ENCODE results near the gene STAB2.
"Not testable (repeated sequence)": the region's sequence is repeated elsewhere in the genome, so short reads cannot be mapped to it uniquely, and the experiment has no call there.

STAB2 gene

DNA sequence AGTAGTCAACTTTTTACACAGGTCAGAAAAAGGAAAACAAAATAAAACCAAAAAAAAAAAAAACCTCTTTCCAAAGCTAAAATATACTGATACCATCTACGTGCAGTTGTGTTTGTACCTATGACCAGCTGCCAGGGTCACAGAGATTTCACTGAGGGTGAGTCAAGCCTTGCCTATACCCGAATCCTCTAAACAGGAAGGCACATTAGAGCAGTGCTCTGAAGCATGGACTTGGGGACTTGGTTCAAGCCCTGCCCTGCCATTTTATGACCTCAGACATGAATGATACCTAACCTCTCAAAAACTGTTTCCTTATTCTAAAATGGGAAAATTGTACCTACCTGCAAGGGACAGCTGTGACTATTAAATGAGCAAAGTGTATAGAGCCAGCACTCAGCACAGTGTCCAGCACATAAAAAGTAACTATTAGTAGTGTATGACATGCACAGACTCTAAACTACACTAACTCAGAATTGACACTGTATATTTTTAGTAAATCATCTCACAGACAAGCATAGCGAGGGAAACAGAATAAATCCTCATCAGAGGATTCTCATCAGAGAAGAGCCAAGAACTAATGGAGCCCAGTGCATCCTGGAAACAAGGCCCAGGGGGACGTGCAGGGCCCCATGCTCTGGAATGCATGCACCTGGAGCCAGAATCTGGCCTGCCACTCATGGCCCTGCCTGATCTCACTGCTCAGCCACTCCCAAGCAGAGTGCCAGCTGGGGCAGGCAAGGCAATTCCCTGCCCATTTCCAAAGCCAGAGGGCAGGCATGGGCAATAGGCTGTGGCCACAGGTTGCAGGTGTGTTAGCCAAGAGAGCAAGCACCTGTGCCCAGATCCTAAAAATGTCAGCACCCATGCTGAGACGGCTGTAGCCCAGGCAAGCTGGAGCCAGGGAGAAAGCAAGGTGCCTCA, 196.9 kb downstream of the STAB2 start:
- DNase-seq: no peak

DNA sequence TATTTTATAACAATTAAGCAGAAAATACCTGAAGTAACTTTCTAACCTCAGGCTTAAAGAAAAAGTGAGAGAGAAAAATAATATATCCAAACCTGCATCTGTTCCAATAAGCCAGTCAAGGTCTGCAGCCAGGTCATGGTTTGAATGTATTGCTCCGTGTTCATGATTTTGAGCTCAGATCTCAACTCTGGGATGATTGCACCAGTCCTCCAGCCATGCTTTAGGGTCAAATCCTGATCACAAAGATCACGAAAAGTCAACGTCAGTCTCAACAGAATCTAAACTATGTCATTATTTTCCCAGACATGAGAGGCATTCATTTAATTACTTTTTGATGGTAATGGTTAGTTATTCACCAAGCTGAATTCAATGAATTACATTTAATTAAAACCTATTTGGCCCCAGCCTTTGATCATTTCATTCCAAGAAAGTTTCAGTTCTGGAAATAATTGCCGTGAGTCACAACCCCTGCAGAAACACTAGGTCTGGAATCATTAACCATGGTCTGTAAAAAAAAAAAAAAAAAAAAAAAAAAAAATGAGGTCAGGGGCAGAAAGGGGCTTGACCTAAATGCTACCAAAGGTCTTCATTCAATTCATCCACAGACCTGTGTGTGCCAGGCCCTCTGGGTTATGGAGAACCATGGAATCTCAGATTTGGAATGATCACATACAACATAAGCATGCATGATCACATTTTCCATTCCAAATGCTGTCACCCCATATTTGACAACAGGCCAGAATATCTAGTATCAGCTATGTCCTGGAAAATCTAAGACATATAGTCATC, 198.4 kb downstream of the STAB2 start:
- DNase-seq: no peak

DNA sequence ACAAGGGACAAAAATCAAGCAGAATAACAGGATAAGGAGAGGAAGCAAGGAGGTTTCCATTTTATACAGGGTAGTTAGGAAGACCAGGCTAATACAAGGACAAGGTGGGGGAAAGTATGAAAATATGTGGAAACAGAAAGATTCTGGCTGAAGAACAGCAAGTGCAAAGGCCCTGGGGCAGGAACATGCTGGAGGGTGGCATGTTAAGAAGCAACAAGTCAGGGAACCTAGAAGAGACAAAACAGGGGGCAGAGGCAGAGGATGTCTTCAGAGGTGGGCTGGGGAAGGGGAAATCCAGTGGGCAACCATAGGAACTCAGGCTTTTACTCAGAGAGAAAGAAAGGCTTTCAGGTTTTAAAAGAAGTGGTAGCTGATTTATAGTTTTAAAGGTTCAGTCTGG, 199.1 kb downstream of the STAB2 start:
- no peak for DNase-seq

DNA sequence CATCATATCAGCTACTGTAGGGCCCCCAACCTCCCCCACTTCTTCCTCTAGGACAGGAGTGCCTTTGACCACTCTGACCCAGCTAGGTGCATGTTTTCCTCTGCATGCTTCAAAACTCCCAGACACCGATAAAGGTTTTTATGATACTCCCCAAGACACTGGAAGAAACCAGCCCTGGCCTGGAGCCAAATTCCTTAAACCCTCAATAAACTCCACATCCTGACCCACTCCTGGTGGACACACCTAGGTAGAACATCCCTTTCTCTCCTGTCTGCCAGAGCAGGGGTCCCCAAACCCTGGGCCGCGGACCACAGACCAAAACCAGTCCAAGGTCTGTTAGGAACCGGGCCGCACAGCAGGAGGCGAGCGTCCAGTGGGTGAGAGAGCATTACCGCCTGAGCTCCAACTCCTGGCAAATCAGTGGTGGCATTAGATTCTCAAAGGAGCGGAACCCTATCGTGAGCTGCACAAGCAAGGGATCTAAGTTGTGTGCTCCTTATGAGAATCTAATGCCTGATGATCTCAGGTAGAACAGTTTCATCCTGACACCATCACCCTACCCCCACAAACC, 204.4 kb downstream of the STAB2 start:
- DNase-seq: no peak

DNA sequence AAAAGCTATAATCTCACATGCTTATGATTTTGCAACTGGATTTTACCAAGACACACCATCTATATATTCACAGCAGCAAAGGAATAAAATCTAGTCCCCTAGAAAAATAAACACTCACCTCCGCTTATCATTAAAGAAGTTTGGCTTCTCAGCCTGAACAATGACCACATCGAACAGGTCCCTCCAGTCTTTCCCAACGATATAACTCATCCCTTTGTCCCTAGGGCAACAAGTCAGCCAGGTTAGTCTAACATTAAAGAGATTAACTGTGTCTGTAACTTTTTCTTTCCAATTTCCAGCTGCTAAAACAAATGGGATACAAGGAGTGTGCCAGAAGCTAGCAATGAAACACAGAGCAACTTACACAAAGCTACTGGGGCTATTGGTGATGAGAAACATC, 206.0 kb downstream of the STAB2 start:
- DNase-seq: no peak

DNA sequence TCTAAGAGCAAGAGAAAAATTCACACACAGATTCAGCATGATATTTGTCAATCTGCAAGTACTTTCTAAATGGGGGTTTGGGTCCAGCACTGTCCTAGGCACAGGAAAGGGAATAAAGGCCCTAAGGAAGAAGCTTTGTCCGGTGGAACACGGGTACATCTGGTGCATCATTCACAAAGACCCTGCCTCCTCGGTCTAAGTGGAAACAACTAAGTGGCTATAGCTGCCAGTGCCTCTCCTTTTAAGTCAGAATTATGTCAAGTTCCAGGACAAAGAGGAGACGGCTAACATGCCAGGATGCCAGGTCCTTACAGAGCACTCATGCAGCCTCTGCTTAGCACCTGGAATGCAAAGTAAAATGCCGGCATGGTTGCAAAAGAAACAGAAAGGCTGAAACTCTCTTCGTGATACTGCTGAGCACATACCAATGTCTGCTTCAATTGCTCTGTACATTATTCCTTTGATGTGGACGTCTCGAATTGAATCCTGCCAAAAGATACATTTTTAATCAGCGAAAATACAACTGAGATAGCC, 206.5 kb downstream of the STAB2 start:
- DNase-seq: no peak

DNA sequence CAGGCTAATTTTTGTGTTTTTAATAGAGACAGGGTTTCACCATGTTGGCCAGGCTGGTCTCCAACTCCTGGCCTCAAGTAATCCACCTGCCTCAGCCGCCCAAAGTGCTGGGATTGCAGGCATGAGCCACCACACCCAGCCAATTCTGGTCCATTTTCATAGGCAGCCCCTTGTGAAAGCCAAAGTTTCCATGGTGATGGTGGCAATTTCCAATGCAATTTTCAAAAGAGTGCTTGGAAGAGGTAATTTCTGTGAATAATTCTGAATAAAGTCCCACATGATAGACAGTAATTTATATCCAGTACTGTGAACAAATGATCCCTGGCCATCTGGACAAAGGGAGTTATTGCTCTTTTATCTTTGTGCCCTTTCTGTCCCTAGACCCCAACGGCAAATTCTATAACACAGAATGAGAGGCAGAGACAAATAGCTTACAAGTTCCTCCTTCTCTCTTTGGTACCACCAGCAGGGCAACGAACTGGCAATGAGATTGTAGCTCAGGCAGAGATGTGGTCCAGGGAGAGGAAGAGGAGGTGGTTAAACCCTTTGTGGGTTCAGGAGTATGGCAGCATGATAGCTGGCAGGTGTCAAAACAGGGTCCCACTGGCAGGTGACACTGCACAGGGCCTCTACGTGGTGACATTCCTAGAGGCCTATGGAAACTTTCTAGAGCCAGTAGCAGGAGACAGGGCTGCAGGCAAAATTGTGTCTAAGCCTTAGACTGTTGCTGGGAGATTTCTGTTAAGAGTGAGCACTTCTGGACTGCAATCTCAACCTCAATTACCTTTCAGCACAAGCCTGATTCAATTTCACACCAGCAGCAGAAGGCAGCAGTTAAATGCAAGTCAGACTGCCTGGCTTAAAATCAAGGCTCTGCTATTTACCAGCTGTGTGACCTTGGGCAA, 207.5 kb downstream of the STAB2 start:
- DNase-seq: no peak

DNA sequence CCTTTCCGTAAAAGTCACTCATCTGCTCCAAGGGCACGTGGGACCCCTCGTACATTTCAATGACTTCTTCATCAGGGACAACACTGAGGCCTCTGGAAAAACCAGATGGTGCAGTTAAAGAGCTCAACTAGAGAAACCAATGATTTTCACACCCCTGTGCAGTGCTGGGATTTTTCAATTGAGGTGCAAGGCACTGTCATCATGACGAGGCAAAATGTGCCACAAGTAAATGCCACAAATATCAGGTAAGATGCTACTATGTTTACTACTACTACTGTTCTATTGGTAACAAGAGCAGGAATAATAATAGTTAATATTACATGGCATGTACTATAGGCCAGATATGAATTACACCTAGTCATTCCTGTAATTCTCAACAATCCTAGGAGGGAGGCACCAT, 211.5 kb downstream of the STAB2 start:
- no peak for DNase-seq

DNA sequence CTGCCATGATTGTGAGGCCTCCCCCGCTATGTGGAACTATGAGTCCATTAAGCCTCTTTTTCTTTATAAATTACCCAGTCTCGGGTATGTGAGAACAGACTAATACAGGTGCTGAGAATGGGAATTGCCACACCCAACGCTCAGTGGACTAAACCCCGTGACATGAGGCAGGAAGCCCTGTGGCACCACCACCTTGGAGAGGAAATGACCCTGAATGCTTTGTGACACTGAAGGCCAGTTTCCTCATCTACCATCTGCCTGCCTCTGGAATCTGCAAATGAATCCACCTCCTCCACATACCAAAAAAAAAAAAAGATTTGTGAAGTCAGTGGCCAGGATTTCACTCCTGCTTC, 212.4 kb downstream of the STAB2 start:
- DNase-seq: no peak

DNA sequence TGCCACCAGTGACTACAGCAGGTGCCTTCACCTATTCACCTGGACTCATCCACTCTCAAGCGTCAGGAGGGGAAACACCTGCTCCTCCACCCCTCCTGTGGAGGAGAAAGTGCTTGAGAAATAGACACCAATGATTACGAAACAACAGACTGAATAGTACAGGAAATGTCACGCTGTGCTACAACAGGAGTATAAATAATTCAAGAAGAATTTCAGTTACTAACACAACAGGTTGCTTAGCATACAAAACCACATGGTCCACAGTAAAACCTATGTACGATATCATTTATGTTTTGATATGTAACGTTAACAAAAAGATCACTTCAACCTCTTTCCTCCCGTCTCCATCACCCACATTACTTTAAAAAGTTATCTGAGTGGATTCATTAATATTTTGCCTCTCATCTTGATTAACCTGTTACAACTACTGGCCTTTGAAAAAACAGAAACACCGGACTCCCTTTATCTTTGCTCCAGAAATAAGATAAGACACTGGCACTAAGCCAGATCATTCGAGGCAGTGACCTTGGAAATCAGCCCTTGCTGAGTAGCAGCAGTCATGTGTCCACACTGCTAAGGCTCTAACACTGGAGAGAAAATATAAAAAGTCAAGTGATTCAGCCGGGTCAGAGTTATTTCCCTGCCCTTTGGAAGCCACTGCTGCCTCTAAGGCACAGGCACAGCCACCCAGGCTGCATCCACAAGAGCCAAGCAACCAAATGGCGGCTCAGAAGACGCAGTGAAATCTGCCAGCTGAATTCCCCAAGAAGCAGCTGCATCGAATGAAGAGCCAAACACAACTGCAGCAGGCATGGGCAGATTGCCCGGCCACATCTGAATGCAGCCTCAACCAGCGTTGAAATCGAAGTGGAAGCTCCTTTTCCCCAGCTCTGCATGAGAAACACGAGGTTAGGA, 213.0 kb downstream of the STAB2 start:
- no peak for DNase-seq

DNA sequence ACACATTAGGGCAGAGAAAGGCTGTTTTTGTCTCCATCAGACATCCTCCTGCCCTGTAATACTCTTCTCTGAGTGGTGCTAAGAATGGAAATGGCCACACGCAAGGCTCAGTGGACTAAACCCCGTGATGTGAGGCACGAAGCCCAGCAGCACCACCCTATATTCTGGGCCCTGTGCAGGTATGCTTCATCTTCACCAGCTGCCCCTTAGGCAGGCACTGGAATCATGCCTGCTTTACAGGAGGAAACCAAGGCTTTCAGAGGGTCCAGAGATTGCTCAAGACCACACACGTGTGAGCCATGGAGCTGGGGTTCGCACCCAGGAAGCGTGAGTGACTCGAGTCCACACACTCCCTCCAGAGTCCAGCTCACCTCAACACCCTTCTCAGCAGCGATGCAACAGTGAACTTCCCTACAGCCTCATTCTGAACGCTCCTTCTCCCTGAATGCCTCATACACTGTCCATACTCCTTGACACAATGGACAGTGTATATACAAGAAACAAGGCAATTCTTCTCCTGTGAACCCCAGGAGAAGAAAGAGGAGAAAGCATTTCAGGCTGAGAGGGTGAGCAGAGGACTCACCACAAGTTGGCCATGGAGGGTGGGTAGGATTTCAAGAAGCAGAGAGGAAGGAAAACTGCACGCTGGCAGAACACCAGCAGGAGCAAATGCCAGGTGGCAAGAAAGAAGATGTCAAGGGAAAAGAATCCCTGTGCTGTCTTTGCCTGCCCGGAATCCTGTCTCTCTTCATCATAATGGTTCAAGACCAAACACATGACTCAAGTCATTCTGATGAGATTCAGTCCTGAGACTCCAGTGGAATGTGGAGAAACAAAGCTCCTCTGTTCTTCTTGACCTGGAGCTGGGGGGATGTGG, 214.9 kb downstream of the STAB2 start:
- no peak for DNase-seq

DNA sequence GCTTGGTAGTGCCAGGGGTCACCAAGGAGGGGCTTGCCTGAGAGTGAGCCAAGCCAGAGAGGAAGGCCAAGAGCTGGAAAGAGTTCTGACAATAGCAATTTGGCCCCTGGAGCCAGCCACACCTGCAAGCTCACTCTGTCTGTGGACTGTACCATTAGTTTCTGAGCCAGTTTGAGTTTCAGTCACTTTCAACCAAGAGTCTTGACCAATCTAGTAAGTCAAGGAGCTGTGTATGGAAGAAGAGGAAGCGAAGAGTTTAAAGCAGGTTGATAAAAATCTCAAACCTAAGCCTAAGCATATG, 215.5 kb downstream of the STAB2 start:
- no peak for DNase-seq

DNA sequence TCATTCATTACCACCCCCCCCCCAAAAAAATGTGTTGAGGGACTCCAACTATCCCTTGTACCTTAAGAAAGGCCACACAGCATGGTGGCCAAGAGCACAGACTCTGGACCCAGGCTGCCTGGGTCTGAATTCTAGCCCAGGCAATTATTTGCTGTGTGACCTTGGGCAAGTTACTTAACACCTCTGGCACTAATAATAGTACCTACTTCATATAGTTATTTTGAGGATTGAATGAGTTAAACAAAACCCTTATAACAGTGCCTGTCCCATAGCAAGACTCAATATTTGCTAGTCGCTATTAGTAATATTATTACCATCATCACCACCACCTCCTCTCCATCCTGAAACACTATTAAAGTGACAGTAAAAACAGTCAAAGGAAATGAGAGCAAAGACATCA, 216.8 kb downstream of the STAB2 start:
- no peak for DNase-seq

DNA sequence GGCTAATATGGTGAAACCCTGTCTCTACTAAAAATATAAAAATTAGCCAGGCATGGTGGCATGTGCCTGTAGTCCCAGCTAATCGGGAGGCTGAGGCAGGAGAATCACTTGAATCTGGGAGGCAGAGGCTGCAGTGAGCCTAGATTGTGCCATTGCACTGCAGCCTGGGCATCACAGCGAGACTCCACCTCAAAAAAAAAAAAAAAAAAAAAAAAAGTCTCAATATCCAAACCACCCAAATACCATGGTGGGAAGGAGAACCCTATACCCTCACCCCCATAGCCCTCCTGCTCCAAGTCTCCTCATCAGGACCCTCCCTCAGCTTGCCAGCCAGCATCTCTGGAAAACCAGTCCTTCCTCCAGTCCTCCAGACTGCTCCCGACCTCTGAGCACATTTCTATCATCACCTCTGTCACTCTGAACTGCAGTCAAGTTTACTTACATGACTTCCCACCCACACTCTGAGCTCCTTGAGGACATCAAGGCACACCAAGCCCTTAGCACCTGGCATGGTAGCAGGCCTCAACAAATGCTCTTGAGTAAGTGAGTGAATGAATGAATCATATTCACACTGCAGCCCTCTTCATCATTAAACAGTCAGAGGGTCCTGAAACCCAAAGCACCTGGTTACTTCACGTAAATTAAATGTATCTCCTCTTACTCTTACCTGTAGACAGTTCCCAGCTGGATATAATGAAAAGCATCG, 218.7 kb downstream of the STAB2 start:
- no peak for DNase-seq

DNA sequence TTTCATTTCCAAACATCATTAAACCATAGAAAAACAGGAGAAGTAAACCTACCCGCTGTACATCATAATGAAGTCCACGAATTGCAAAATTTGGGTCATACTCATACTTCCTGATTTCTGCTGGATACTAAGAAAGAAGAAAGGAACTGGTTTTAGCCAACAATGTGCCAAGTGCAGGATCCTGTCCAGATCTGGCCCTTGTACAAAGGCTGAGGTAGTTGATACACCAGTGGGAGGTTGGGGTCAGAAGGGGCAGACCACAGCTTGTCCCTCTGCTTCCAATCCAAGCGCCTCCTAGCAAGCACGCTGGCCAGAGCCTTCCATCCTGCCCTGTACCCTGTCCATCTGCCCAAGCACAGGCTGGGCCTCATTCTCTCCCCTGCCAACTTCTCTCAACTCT, 219.7 kb downstream of the STAB2 start:
- DNase-seq: no peak

DNA sequence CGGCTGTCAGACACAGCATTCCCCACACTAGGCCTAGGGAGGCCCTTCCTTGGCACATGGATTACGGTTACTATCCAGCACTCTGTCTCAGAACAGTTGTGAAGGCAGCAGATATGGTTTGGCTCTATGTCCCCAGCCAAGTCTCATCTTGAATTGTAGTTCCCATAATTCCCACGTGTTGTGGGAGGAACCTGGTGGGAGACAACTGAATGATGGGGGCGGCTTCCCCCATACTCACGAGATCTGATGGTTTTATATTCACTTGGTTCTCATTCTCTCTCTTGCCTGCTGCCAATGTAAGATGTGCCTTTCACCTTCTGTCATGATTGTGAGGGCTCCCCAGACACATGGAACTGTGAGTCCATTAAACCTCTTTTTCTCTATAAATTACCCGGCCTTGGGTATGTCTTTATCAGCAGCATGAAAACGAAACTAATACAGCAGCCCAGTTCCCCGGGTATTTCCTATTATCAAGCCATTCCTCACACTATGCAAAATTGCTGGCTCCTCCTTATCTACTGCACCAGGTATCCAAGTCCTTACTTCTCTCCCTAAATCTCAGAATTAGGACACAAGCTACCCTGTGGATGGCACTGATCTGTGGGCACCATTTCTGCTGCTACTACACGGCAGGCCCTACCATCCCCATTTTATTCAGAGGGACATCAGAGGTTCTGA, 220.6 kb downstream of the STAB2 start:
- DNase-seq: no peak

DNA sequence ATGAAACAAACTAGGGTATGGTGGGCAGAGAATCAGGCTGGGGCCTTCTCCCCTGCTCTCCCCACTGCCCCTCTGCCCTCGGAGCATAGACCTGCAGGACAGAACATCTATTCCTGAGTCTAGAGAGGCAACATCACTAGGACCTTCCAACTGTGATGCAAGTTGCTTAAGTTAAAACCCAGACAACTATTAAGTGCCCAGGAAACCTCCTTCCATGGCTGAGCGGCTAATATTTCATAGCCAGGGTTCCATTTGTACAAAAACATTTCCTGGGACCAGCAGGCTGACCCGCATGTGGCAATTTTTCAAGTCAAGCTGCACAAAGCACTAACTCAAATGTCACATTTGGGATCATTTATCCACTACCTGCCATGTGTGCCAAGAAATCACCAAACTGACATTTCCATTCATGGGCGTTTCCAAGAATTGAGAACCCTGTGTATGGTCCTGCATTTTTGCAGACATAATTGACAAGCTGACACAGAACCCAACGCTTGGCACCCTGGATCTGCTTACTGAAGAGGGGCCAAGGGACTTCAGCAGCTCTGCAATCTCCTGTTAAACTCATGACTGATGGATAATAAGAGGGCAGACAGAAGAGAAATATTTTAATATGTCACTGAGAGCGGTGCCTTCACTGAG, 221.3 kb downstream of the STAB2 start:
- DNase-seq: no peak

DNA sequence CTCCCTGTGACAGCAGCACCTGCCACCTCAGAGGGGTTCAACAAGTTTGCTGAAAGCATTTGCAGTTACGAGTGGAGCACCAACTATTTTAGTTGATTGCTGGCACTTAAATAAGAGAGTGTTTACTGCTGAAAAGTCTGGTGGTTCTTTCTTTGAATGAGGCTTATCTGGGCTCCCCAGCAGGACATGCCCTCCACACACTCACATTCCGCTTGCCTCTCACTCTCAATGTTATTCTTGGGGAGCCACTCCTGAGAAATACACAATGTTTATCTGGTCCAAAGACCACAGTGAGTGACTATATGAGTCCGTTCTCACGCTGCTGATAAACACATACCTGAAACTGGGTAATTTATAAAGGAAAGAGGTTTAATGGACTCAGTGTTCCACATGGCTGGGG, 222.1 kb downstream of the STAB2 start:
- DNase-seq: no peak

DNA sequence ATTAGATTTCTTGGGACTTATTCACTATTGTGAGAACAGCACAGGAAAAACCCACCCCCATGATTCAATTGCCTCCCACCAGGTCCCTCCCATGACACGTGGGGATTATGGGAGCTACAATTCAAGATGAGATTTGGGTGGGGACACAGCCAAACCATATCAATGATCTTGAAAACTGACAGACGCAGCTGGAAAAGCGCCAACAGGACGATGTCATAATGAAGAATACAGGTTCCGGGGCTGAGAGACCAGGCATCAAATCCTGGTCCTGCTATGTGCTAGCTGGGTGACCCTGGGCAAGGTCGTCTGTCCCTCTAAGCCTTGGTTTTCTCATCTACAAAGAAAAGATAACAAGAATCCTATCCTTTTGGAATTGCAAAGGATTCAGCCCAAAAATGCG, 222.6 kb downstream of the STAB2 start:
- DNase-seq: not testable (repeated sequence)

Data from NCI-H526 (cell line).